ENCODE measurements around the gene AKAP7. TPM values are rescaled to one million over a fixed set of nuclear protein-coding genes. Genes with fewer than 3 reads are reported as not detected.
"Not testable (repeated sequence)": the region's sequence is repeated elsewhere in the genome, so short reads cannot be mapped to it uniquely, and the experiment has no call there.

AKAP7 gene
- total RNA-seq, 2 donors from 2014 or later = 10.2 to 11.6 TPM

- no peak for DNase-seq (ENCODE audit: low spot score)
- Histone ChIP-seq H3K36me3 (no peaks in the 10 kb centered on the region), H3K27me3 (no peaks in the 10 kb centered on the region), H3K9me3 (no peaks in the 10 kb centered on the region), H3K4me3 (no peak overlapping the region), H3K27ac (no peak overlapping the region), H3K4me1 (no peaks in the 10 kb centered on the region)
- TF ChIP-seq CTCF (IDR thresholded peaks at IDR 0.05) = no peak
Observed at GRCh38 chr6:131258010-131258652, 122.9 kb downstream of the AKAP7 start.

GRCh38 chr6:131258816-131259476, 123.7 kb downstream of the AKAP7 start:
- no peak for TF ChIP-seq CTCF (IDR thresholded peaks at IDR 0.05)
- no peaks in the 10 kb centered on the region for H3K4me1 ChIP-seq
- H3K27me3 ChIP-seq = no peaks in the 10 kb centered on the region
- H3K27ac ChIP-seq = no peak overlapping the region
- no peak overlapping the region for H3K4me3 ChIP-seq
- DNase-seq (ENCODE audit: low spot score) = no peak
- no peaks in the 10 kb centered on the region for H3K36me3 ChIP-seq
- H3K9me3 ChIP-seq = no peaks in the 10 kb centered on the region

- H3K27me3 ChIP-seq; H3K36me3 ChIP-seq; H3K4me1 ChIP-seq; H3K9me3 ChIP-seq; H3K4me3 ChIP-seq; DNase-seq (ENCODE audit: low spot score); H3K27ac ChIP-seq: not testable (repeated sequence)
Observed at GRCh38 chr6:131260960-131261359, 125.7 kb downstream of the AKAP7 start.

GRCh38 chr6:131262060-131262459, 126.8 kb downstream of the AKAP7 start:
- TF ChIP-seq CTCF (IDR thresholded peaks at IDR 0.05) = no peak
- no peaks in the 10 kb centered on the region for H3K9me3 ChIP-seq
- no peak for DNase-seq (ENCODE audit: low spot score)
- H3K4me1 ChIP-seq = no peaks in the 10 kb centered on the region
- no peak overlapping the region for H3K4me3 ChIP-seq
- H3K27ac ChIP-seq = no peak overlapping the region
- no peaks in the 10 kb centered on the region for H3K27me3 ChIP-seq
- H3K36me3 ChIP-seq = no peaks in the 10 kb centered on the region

GRCh38 chr6:131265939-131266338, 130.7 kb downstream of the AKAP7 start:
- Histone ChIP-seq H3K4me1 (no peaks in the 10 kb centered on the region), H3K27ac (no peak overlapping the region), H3K4me3 (no peak overlapping the region), H3K27me3 (no peaks in the 10 kb centered on the region), H3K36me3 (no peaks in the 10 kb centered on the region), H3K9me3 (peaks cover 0 to 9% of the 10 kb centered on the region in 2 donors)
- no peak for TF ChIP-seq CTCF (IDR thresholded peaks at IDR 0.05)
- no peak for DNase-seq (ENCODE audit: low spot score)

- Histone ChIP-seq H3K4me1 (no peaks in the 10 kb centered on the region), H3K36me3 (no peaks in the 10 kb centered on the region), H3K4me3 (no peak overlapping the region), H3K9me3 (peaks cover 0 to 9% of the 10 kb centered on the region in 2 donors), H3K27me3 (no peaks in the 10 kb centered on the region), H3K27ac (no peak overlapping the region)
- no peak for DNase-seq (ENCODE audit: low spot score)
- no peak for TF ChIP-seq CTCF (IDR thresholded peaks at IDR 0.05)
Observed at GRCh38 chr6:131268303-131268702, 133.0 kb downstream of the AKAP7 start.

All from right atrium auricular region (tissue), 2 donors.